ENCODE measurements around the gene SORCS2. TPM values are rescaled to one million over a fixed set of nuclear protein-coding genes. Genes with fewer than 3 reads are reported as not detected.

SORCS2 gene
- total and polyA plus RNA-seq, 2 of the 4 experiments (the other 2 are of a cell fraction): 0.36 to 0.62 TPM

- intact Hi-C loops (cut with micrococcal nuclease): no loop called here
- Histone ChIP-seq H3K79me1 (ENCODE audit: low read depth in 1 of 2, low read length in 2 of 2) (no peaks in the 10 kb centered on the region), H2AFZ (replicated peaks; ENCODE audit: low read length, poor library complexity) (no peak overlapping the region), H3K4me1 (ENCODE audit: control insufficient read depth, insufficient read depth, low read length) (no peaks in the 10 kb centered on the region), H2BK20ac (ENCODE audit: low read depth, low read length) (no peak overlapping the region), H3K36me3 (ENCODE audit: control insufficient read depth, insufficient read depth, low read length) (no peaks in the 10 kb centered on the region), H3K14ac (replicated peaks; ENCODE audit: low read depth, low read length) (no peak overlapping the region), H3K56ac (ENCODE audit: extremely low read depth, insufficient read depth, low read length) (no peak overlapping the region), H3K23ac (ENCODE audit: low read depth, low read length) (no peak overlapping the region), H2AK9ac (replicated peaks; ENCODE audit: low read depth, low read length, poor library complexity) (no peak overlapping the region), H3K4me3 (ENCODE audit: insufficient read depth, low read depth, low read length) (no peak overlapping the region), H3K9me1 (ENCODE audit: insufficient read depth, low read length) (no peaks in the 10 kb centered on the region), H4K8ac (ENCODE audit: low read depth in 2 of 2, low read length in 2 of 2) (no peak overlapping the region), H3K9ac (ENCODE audit: low read depth, low read length) (no peak overlapping the region), H4K91ac (ENCODE audit: insufficient read depth, low read depth, low read length) (no peak overlapping the region), H3K4me2 (ENCODE audit: low read depth, low read length) (no peak overlapping the region), H4K5ac (ENCODE audit: low read depth, low read length) (no peak overlapping the region), H2AK5ac (ENCODE audit: low read depth, low read length) (no peak overlapping the region), H2BK120ac (ENCODE audit: low read depth, low read length) (no peak overlapping the region), H3K27ac (ENCODE audit: insufficient read depth, low read length) (no peak overlapping the region), H3K9me3 (ENCODE audit: control insufficient read depth, insufficient read depth, low read length) (no peaks in the 10 kb centered on the region), H3K18ac (ENCODE audit: low read depth, low read length) (no peak overlapping the region), H3K4ac (ENCODE audit: low read depth, low read length) (no peak overlapping the region), H2BK15ac (ENCODE audit: low read depth, low read length) (no peak overlapping the region), H3K27me3 (ENCODE audit: control insufficient read depth, insufficient read depth, low read length) (peaks cover 32% of the 10 kb centered on the region), H4K20me1 (ENCODE audit: insufficient read depth, low read length) (no peaks in the 10 kb centered on the region), H2BK5ac (ENCODE audit: low read depth, low read length, poor library complexity, severe bottlenecking) (peak overlapping the region; percentile 53)
- POLR2A ChIA-PET (ENCODE audit: unreplicated experiment): no interaction called here
- 48% methylated on average over 2 of the region's 2 CpGs; no CpG with 5 or more reads in 1 of the 2 experiments for WGBS, 2 experiments (ENCODE audit: extremely low coverage in 2 of 2, insufficient read length in 1 of 2)
- no TSS peak for BruUV-seq (replicated peaks)
- CTCF ChIA-PET: no interaction called here
- TF ChIP-seq RAD21 (IDR thresholded peaks at IDR 0.05; ENCODE audit: low read length) (no peak), RFX5 (IDR thresholded peaks at IDR 0.05; ENCODE audit: low read depth, low read length) (no peak), POLR2A (IDR thresholded peaks at IDR 0.05; ENCODE audit: low read depth, low read length) (no peak), BHLHE40 (IDR thresholded peaks at IDR 0.05; ENCODE audit: low read depth, low read length) (no peak), USF2 (IDR thresholded peaks at IDR 0.05; ENCODE audit: low read depth, low read length) (no peak), FOS (IDR thresholded peaks at IDR 0.05; ENCODE audit: low read depth, low read length) (no peak), RCOR1 (IDR thresholded peaks at IDR 0.05; ENCODE audit: insufficient replicate concordance, low read length) (no peak), MAFK (IDR thresholded peaks at IDR 0.05; ENCODE audit: low read depth, low read length) (no peak)
- no peak for DNase-seq
- in situ Hi-C loops (cut with MboI; ENCODE audit: low sequenced_read_pairs): no loop called here
- ATAC-seq (ENCODE audit: low read depth): no peak
- dilution Hi-C loops (cut with HindIII; ENCODE audit: low sequenced_read_pairs, unreplicated experiment): no loop called here
Measured at GRCh38 chr4:7400671-7401298, 208.4 kb downstream of the SORCS2 start.
